AG04450 (cell line): ENCODE measurements around the gene FNBP1. TPM values are rescaled to one million over a fixed set of nuclear protein-coding genes. Genes with fewer than 3 reads are reported as not detected.

ENCODE experiments used
- CTCF ChIA-PET: fragments of 300-600, 350-600 bp; formaldehyde crosslinking; extraction: SDS; loops from one replicate; lab custom pipeline; 2022; ENCODE audit warnings: antibody characterized with exemption, inconsistent platforms; lab: Charles Lee
- POLR2A ChIA-PET: fragments of 350-600 bp; formaldehyde crosslinking; extraction: SDS; loops from one replicate; lab custom pipeline; 2021; ENCODE audit warnings: antibody characterized with exemption, inconsistent platforms; lab: Yijun Ruan, JAX
- DNase-seq: peaks from one replicate; pipeline ENCODE4 v3.0.0-alpha.2; 2011; ENCODE audit warnings: low read depth, low spot score
- H3K27ac ChIP-seq: one replicate; pipeline ENCODE4 v1.5.1; 2012; ENCODE audit warnings: low read depth, low read length, control low read depth
- H3K27me3 ChIP-seq: one replicate; pipeline ENCODE4 v1.6.0; 2012; ENCODE audit warnings: low read length; ENCODE audit not compliant: control insufficient read depth, insufficient read depth
- H3K4me3 ChIP-seq: 2 replicates; pipeline ENCODE4 v1.5.1; 2011; ENCODE audit warnings: mild to moderate bottlenecking, low read depth, low read length, control low read depth
- H3K9me3 ChIP-seq: 2 replicates; pipeline ENCODE4 v1.5.1; 2012; ENCODE audit warnings: low read length; ENCODE audit not compliant: control insufficient read depth, insufficient read depth
- CTCF ChIP-seq: IDR thresholded peaks from 2 replicates; pipeline ENCODE4 v1.5.1; 2011; ENCODE audit warnings: low read depth, low read length, control low read depth, inconsistent platforms
- polyA plus RNA-seq: library from polyadenylated mRNA; depleted of rRNA; stranded (reverse); fragments of >200 nt; gene quantifications from 2 replicates; pipeline ENCODE4 v1.2.3, GENCODE V29; 2011

The FNBP1 gene
- polyA plus RNA-seq, 1 experiment = 22.3 TPM

GRCh38 chr9:129901993-129902739 is 140.8 kb downstream of the FNBP1 start:
- no peaks in the 10 kb centered on the region for H3K27me3 ChIP-seq
- no peak for DNase-seq
- H3K9me3 ChIP-seq = no peaks in the 10 kb centered on the region; the same call in 1 of the 2 replicates
- no peak for TF ChIP-seq CTCF
- ChIA-PET CTCF (no interaction called here), POLR2A (no interaction called here)
- H3K4me3 ChIP-seq = no peak overlapping the region
- no peak overlapping the region for H3K27ac ChIP-seq

GRCh38 chr9:129900263-129901027 is 142.5 kb downstream of the FNBP1 start:
- H3K9me3 ChIP-seq = no peaks in the 10 kb centered on the region; the same call in 1 of the 2 replicates
- no peak overlapping the region for H3K4me3 ChIP-seq
- POLR2A ChIA-PET = no interaction called here
- DNase-seq = no peak
- H3K27me3 ChIP-seq = no peaks in the 10 kb centered on the region
- H3K27ac ChIP-seq = no peak overlapping the region
- no peak for TF ChIP-seq CTCF
- CTCF ChIA-PET = no interaction called here

- Histone ChIP-seq H3K4me3 (no peak overlapping the region), H3K9me3 (no peaks in the 10 kb centered on the region; the same call in 1 of the 2 replicates), H3K27ac (no peak overlapping the region), H3K27me3 (no peaks in the 10 kb centered on the region)
- TF ChIP-seq CTCF = no peak
- DNase-seq = no peak
- POLR2A ChIA-PET = no interaction called here
- CTCF ChIA-PET = no interaction called here
These were observed 143.4 kb downstream of the FNBP1 start for GRCh38 chr9:129899620-129900019.

GRCh38 chr9:129898185-129898584 is 144.8 kb downstream of the FNBP1 start:
- H3K27me3 ChIP-seq = no peaks in the 10 kb centered on the region
- ChIA-PET CTCF (interaction anchor here (1.2 kb wide), 1 partner anchor 13 kb away, joined by 4 read pairs; no protein-coding TSS in a partner anchor), POLR2A (interaction anchor here (1.0 to 1.6 kb wide), 2 partner anchors 40 to 66 kb away, joined by 3 read pairs; no protein-coding TSS in a partner anchor)
- H3K9me3 ChIP-seq = no peaks in the 10 kb centered on the region; the same call in 1 of the 2 replicates
- no peak overlapping the region for H3K27ac ChIP-seq
- TF ChIP-seq CTCF = no peak
- DNase-seq = no peak
- no peak overlapping the region for H3K4me3 ChIP-seq
